Small intestine (tissue), 7 donors: Measurements from ENCODE around the gene ABR. TPM values are rescaled to one million over a fixed set of nuclear protein-coding genes. Genes with fewer than 3 reads are reported as not detected.
A peak's percentile ranks its signal among the peaks of the same experiment; 100 is the strongest.
"Not testable (repeated sequence)": the region's sequence is repeated elsewhere in the genome, so short reads cannot be mapped to it uniquely, and the experiment has no call there.

Experiments used
- DNase-seq, 2 donors: peaks; one replicate each; pipeline versions ENCODE4 v3.0.0 to v3.0.0-alpha.2; 2013
- FAIRE-seq: peaks from 2 replicates; lab custom pipeline; 2012; peaks lifted over from hg19 to GRCh38; lab: Jason Lieb, UNC
- H3K27ac ChIP-seq, 3 donors: one replicate each; pipeline ENCODE4 v1.5.1; 2013; ENCODE audit warnings: low read length in 2 of 3, mild to moderate bottlenecking in 2 of 3, control low read depth in 1 of 3, inconsistent platforms in 1 of 3, low read depth in 1 of 3, moderate library complexity in 1 of 3
- H3K27me3 ChIP-seq, 3 donors: one replicate each; pipeline ENCODE4 v1.6.1; 2013; ENCODE audit warnings: low read length in 3 of 3, inconsistent platforms in 1 of 3; ENCODE audit not compliant: control insufficient read depth in 3 of 3, insufficient read depth in 3 of 3
- H3K36me3 ChIP-seq, 3 donors: one replicate each; pipeline ENCODE4 v1.6.1; 2013; ENCODE audit warnings: low read length in 3 of 3, inconsistent platforms in 1 of 3, low read depth in 1 of 3, mild to moderate bottlenecking in 1 of 3, moderate library complexity in 1 of 3; ENCODE audit not compliant: control insufficient read depth in 3 of 3, insufficient read depth in 2 of 3
- H3K4me1 ChIP-seq, 3 donors: one replicate each; pipeline ENCODE4 v1.6.1; 2013; ENCODE audit warnings: low read length in 2 of 3, inconsistent platforms in 1 of 3, low read depth in 1 of 3, mild to moderate bottlenecking in 1 of 3, moderate library complexity in 1 of 3; ENCODE audit not compliant: control insufficient read depth in 3 of 3, insufficient read depth in 2 of 3
- H3K4me3 ChIP-seq, 3 donors: one replicate each; pipeline ENCODE4 v1.5.1; 2013; ENCODE audit warnings: low read length in 3 of 3, control low read depth in 1 of 3, inconsistent platforms in 1 of 3, low read depth in 1 of 3, mild to moderate bottlenecking in 1 of 3, moderate library complexity in 1 of 3
- H3K9me3 ChIP-seq, 2 donors: one replicate each; pipeline ENCODE4 v1.6.1; 2013; ENCODE audit warnings: low read depth in 1 of 2, low read length in 1 of 2; ENCODE audit not compliant: control insufficient read depth in 2 of 2, insufficient read depth in 1 of 2
- WGBS, 3 donors: extraction: QIAGEN DNeasy Blood & Tissue Kit; methylation state at CpG; one replicate each; pipeline ENCODE4 v1.1.7; 2013; 5-methylcytosine and 5-hydroxymethylcytosine counted together
- polyA plus RNA-seq, 4 donors: library from polyadenylated mRNA; stranded (reverse) in 3 of 4; unstranded in 1 of 4; fragments of 200-250 nt in 3 of 4; fragments of 120-200 nt in 1 of 4; gene quantifications; one replicate each; pipeline versions ENCODE4 v1.2.1 to v1.2.3, GENCODE V29; 2013
- donor health status: healthy with polysubstance abuse.
- donor health status: control.
- donor health status: control.
- donor health status: Bipolar disorder and iron deficiency.
- donor health status: healthy.

ABR gene
- polyA plus RNA-seq, 4 donors = 69.8 to 131 (median 83.5) TPM

DNA sequence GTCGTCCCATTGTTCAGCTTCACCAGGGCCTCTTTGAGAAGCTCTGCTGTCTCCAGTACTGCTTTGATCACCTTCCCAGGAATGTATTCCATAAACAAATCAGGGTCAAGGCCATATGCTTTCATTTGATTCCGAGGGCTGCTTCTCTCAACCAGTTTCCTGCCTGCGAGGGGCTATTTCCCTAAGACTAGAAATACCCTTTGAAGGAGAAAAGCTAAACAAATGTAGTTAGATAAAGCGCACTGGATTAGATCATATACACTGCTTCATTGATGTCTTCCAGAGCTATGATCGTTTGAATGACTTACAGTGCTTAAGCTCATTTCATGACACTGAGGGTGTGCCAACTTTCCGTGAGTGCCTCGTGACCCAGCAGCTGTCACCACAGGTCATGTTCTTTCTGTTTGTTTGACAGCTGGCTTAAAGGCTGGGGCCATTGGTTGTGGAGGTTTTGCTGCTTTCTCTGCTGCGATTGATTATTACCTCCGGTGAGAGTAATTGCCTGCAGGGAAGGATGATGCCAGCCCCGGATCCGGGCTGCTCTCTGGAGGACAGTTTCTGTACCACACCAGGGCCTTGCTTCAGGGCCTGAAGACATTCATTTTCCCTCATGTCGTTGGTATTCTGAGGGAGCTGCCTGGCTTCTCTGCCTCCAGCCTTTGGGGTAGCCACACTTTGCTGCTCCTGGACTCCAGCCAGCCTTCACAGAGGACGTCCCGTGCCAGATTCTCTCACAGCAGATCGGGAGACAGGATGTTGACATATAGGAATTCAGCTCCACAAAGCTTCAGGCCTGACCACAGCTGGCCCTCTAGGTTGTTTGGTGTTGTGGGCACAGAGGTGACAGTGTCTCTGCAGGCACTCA is 179.0 kb downstream of the ABR start:
- H3K4me1 ChIP-seq = peaks cover 0 to 17% (median 4%) of the 10 kb centered on the region in 3 donors
- DNase-seq (no peak), FAIRE-seq (no peak)
- H3K36me3 ChIP-seq = peaks cover 12 to 61% (median 28%) of the 10 kb centered on the region in 3 donors
- no peaks in the 10 kb centered on the region for H3K9me3 ChIP-seq
- no peak overlapping the region for H3K4me3 ChIP-seq
- WGBS, 3 donors = 54 to 64% (median 56%) methylated on average over 15 of the region's 15 CpGs
- no peaks in the 10 kb centered on the region for H3K27me3 ChIP-seq
- H3K27ac ChIP-seq = peak overlapping the region; percentile 27 to 61 (median 52)

DNA sequence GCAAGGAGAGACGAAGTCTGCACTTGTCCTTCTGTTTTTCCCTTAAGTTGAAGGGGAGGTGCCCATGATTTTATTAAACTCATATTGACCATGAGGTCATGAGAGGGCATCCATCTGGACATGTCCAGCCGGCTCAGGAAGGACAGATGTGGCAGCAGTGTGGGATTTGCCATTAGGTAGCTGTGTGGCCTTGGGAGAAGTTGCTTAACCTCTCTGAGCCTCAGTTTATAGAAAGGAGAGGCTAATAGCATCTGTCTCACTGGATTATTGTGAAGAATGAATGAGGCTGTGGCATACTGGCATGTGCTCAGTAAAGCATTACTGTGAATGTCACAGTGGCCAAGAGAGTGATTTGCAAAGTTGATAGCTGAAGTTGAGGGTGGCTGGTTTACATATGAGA is 181.7 kb downstream of the ABR start:
- Histone ChIP-seq H3K4me1 (peaks cover 0 to 7% (median 4%) of the 10 kb centered on the region in 3 donors), H3K4me3 (peak overlapping the region in 2 of 3 donors; percentile 93 to 100), H3K9me3 (no peaks in the 10 kb centered on the region), H3K27me3 (no peaks in the 10 kb centered on the region), H3K36me3 (peaks cover under 1 to 34% (median 14%) of the 10 kb centered on the region in 3 donors), H3K27ac (no peak overlapping the region)
- no peak for FAIRE-seq
- 6 to 31% (median 14%) methylated on average over 2 of the region's 2 CpGs for WGBS, 3 donors
- DNase-seq = no peak

- WGBS, 3 donors = 0% methylated on average over 70 to 71 of the region's 71 CpGs
- FAIRE-seq = no peak
- peak within 1 kb of the TSS; percentile 58 to 81 (median 77) for H3K27ac ChIP-seq
- peaks cover 0 to 7% (median 4%) of the 10 kb centered on the region in 3 donors for H3K4me1 ChIP-seq
- H3K9me3 ChIP-seq = peaks cover 0 to 3% of the 10 kb centered on the region in 2 donors
- H3K27me3 ChIP-seq = no peaks in the 10 kb centered on the region
- H3K4me3 ChIP-seq = peak within 1 kb of the TSS; percentile 93 to 100 (median 96)
- H3K36me3 ChIP-seq = peaks cover 0 to 20% (median 9%) of the 10 kb centered on the region in 3 donors
- DNase-seq = peak; percentile 96 to 98
These were observed 183.0 kb downstream of the ABR start, which contains the start of gene TIMM22 for GRCh38 chr17:996554-997344. Gene TIMM22 (plus strand): TSS chr17:997129. CDS start chr17:997143, 14 bp downstream.

GRCh38 chr17:995324-995723 is 184.5 kb downstream of the ABR start:
- H3K4me3 ChIP-seq, H3K27ac ChIP-seq, H3K36me3 ChIP-seq, H3K4me1 ChIP-seq, DNase-seq, FAIRE-seq, H3K27me3 ChIP-seq, H3K9me3 ChIP-seq: not testable (repeated sequence)
- WGBS, 3 donors = 54 to 76% (median 64%) methylated on average over 8 of the region's 8 CpGs

DNA sequence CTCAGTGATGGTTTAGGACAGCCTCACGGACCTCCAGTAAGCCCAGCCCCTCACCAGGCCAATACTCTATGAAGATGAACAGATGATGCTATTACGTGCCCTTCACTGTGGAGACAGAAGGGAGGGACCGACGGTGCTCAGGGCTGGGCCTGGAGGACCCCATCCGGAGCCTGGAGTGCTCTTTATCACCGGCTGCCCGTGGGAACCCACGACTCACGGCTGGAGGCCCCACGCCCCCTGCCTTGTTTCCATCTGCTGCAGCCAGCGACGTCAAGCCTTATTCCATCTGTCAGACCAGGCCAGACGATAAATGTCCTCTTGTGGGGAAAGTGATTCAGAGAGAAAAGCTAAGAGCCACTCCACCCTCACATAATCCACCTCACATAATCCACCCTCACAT is 186.8 kb downstream of the ABR start:
- 53 to 69% (median 59%) methylated on average over 13 of the region's 13 CpGs for WGBS, 3 donors
- no peak for DNase-seq
- Histone ChIP-seq H3K36me3 (no peaks in the 10 kb centered on the region), H3K27me3 (no peaks in the 10 kb centered on the region), H3K27ac (no peak overlapping the region), H3K4me1 (peaks cover 0 to 3% (median 1%) of the 10 kb centered on the region in 3 donors), H3K9me3 (peaks cover 0 to 3% of the 10 kb centered on the region in 2 donors), H3K4me3 (no peak overlapping the region)
- FAIRE-seq = no peak

DNA sequence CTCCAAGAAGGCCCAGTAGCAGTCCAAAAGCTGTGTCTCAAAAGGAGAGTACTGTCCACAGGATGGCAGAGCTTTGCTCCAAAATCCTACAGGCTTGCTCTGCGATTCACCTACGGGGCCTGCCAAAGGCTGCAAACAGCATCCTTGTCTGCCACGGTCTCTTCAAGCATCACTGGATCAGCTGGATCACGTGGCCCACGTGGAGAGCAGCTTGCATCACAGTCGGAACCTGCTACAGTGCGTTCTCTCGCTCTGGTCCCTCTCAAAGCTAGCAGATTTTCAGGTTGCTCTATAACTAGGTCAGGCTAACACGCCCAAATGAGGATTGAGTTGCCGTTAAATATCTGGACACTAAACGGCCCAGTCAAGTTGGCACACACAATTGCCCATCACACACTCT is 191.2 kb downstream of the ABR start:
- DNase-seq (no peak), FAIRE-seq (no peak)
- Histone ChIP-seq H3K4me1 (no peaks in the 10 kb centered on the region), H3K36me3 (no peaks in the 10 kb centered on the region), H3K4me3 (no peak overlapping the region), H3K9me3 (peaks cover 0 to 3% of the 10 kb centered on the region in 2 donors), H3K27me3 (no peaks in the 10 kb centered on the region), H3K27ac (no peak overlapping the region)
- 84 to 88% (median 88%) methylated on average over 11 of the region's 11 CpGs for WGBS, 3 donors

DNA sequence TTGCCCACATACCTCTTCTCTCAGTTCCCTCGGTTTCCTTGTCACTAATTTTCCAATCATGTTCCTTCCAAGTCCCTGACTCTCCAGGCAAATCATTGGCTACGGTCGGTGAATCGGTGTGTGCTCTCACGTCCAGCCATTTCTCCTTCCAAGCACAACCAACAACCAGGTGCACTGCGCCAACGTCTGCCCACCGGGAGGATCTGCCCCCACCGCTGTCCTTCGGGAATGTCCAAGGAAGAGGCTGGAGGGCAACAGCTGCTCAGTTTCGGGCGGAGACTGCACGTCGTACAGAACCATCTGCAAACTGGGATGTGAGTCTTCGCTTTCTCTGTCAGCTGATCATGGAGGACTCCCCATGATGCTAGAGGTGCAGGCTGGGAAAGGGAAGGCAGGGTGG is 191.8 kb downstream of the ABR start:
- Histone ChIP-seq H3K4me3 (no peak overlapping the region), H3K27ac (no peak overlapping the region), H3K27me3 (no peaks in the 10 kb centered on the region), H3K4me1 (no peaks in the 10 kb centered on the region), H3K9me3 (peaks cover 0 to 2% of the 10 kb centered on the region in 2 donors), H3K36me3 (no peaks in the 10 kb centered on the region)
- FAIRE-seq = no peak
- WGBS, 3 donors = 90 to 92% (median 91%) methylated on average over 15 of the region's 15 CpGs
- no peak for DNase-seq

DNA sequence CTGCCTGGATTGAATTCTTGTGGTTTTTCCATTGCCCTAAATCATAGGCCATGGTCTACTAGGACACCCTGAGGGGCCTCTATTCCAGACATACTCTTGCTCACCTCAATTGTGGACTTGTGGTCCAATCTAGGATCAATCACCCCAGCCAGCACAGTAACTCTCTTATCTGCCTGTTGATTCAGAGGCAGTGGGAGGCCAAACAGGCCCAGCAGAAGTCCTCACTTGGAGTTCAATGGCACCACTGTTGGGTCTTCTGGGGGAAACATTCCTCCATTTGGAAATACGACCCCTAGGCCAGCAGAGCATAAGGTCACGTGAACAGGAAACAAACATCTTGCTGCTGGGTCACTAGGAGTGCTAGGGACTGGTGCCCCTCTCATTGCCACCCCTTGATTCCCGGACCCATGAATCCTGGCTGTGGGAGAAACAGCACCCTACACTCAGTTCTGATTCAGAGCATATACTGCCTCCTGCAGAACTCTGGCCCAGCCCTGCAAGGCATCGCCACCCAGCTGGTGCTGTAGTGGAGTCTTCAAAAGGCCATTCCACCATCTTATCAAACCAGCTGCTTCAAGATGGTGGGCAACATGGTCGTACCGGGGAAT is 193.4 kb downstream of the ABR start:
- Histone ChIP-seq H3K9me3 (no peaks in the 10 kb centered on the region), H3K4me1 (no peaks in the 10 kb centered on the region), H3K27me3 (no peaks in the 10 kb centered on the region), H3K36me3 (no peaks in the 10 kb centered on the region), H3K27ac (no peak overlapping the region), H3K4me3 (no peak overlapping the region)
- FAIRE-seq (no peak), DNase-seq (no peak)
- 83 to 90% (median 87%) methylated on average over 6 of the region's 6 CpGs for WGBS, 3 donors
